ENCODE results near the gene STK39. TPM values are rescaled to one million over a fixed set of nuclear protein-coding genes. Genes with fewer than 3 reads are reported as not detected.
A peak's percentile ranks its signal among the peaks of the same experiment; 100 is the strongest.

STK39 gene
- total RNA-seq, 2 experiments from 2014 or later, result 7.9 to 9.5 TPM

- ChIA-PET CTCF (interaction anchor here (1.0 kb wide), 1 partner anchor 27 kb away, joined by 3 read pairs; no protein-coding TSS in a partner anchor), POLR2A (no interaction called here)
- no peak for DNase-seq
- H3K36me3 Mint-ChIP-seq (ENCODE audit: low read depth), result peaks cover 22% of the 10 kb centered on the region
- H3K4me3 ChIP-seq (ENCODE audit: low read length), result no peak overlapping the region
- H3K27me3 ChIP-seq (ENCODE audit: control insufficient read depth in 1 of 2, insufficient read depth in 2 of 2, low read length in 2 of 2), result no peaks in the 10 kb centered on the region
- H3K36me3 ChIP-seq (ENCODE audit: insufficient read depth, low read length), result peaks cover 8% of the 10 kb centered on the region
- ATAC-seq (ENCODE audit: poor library complexity), result no peak
- no peaks in the 10 kb centered on the region for H3K4me1 ChIP-seq (ENCODE audit: insufficient read depth, low read length)
- TF ChIP-seq CTCF (IDR thresholded peaks at IDR 0.05), result no peak
- H3K4me3 Mint-ChIP-seq, result no peak overlapping the region
- no peak overlapping the region for H3K27ac ChIP-seq (ENCODE audit: low read depth in 1 of 2, low read length in 2 of 2)
- no peaks in the 10 kb centered on the region for H3K9me3 Mint-ChIP-seq
- no peaks in the 10 kb centered on the region for H3K9me3 ChIP-seq (ENCODE audit: control insufficient read depth in 1 of 2, insufficient read depth in 1 of 2, low read length in 2 of 2)
- intact Hi-C loops (cut with DNase I, micrococcal nuclease), result no loop called here
- H3K27ac Mint-ChIP-seq, result peak overlapping the region; percentile 44
- H3K4me1 Mint-ChIP-seq (ENCODE audit: low read depth), result peaks cover 8% of the 10 kb centered on the region
- H3K27me3 Mint-ChIP-seq, result no peaks in the 10 kb centered on the region
These were observed 101.7 kb downstream of the STK39 start for GRCh38 chr2:168145426-168146310.

GRCh38 chr2:168145011-168145410 is 102.4 kb downstream of the STK39 start:
- intact Hi-C loops (cut with DNase I, micrococcal nuclease), result no loop called here
- no peak for DNase-seq
- CTCF ChIA-PET, result interaction anchor here (1.0 kb wide), 1 partner anchor 26 kb away, joined by 3 read pairs; no protein-coding TSS in a partner anchor
- H3K4me1 ChIP-seq (ENCODE audit: insufficient read depth, low read length), result no peaks in the 10 kb centered on the region
- no peak for ATAC-seq (ENCODE audit: poor library complexity)
- H3K27me3 ChIP-seq (ENCODE audit: control insufficient read depth in 1 of 2, insufficient read depth in 2 of 2, low read length in 2 of 2), result no peaks in the 10 kb centered on the region
- Mint-ChIP-seq H3K36me3 (ENCODE audit: low read depth) (peaks cover 19% of the 10 kb centered on the region), H3K4me3 (no peak overlapping the region), H3K9me3 (no peaks in the 10 kb centered on the region), H3K27ac (no peak overlapping the region), H3K4me1 (ENCODE audit: low read depth) (peaks cover 8% of the 10 kb centered on the region), H3K27me3 (no peaks in the 10 kb centered on the region)
- H3K27ac ChIP-seq (ENCODE audit: low read depth in 1 of 2, low read length in 2 of 2), result no peak overlapping the region
- no peaks in the 10 kb centered on the region for H3K9me3 ChIP-seq (ENCODE audit: control insufficient read depth in 1 of 2, insufficient read depth in 1 of 2, low read length in 2 of 2)
- no peak overlapping the region for H3K4me3 ChIP-seq (ENCODE audit: low read length)
- TF ChIP-seq CTCF (IDR thresholded peaks at IDR 0.05), result no peak
- POLR2A ChIA-PET, result no interaction called here
- H3K36me3 ChIP-seq (ENCODE audit: insufficient read depth, low read length), result peaks cover 14% of the 10 kb centered on the region

GRCh38 chr2:168143813-168144212 is 103.6 kb downstream of the STK39 start:
- no peaks in the 10 kb centered on the region for H3K27me3 Mint-ChIP-seq
- H3K36me3 ChIP-seq (ENCODE audit: insufficient read depth, low read length), result peaks cover 13% of the 10 kb centered on the region
- H3K4me3 ChIP-seq (ENCODE audit: low read length), result no peak overlapping the region
- H3K27ac ChIP-seq (ENCODE audit: low read depth in 1 of 2, low read length in 2 of 2), result no peak overlapping the region
- H3K4me1 Mint-ChIP-seq (ENCODE audit: low read depth), result peaks cover 4% of the 10 kb centered on the region
- H3K27ac Mint-ChIP-seq, result no peak overlapping the region
- CTCF ChIA-PET, result no interaction called here
- intact Hi-C loops (cut with DNase I, micrococcal nuclease), result no loop called here
- H3K9me3 Mint-ChIP-seq, result no peaks in the 10 kb centered on the region
- POLR2A ChIA-PET, result no interaction called here
- ATAC-seq (ENCODE audit: poor library complexity) (no peak), DNase-seq (no peak)
- no peaks in the 10 kb centered on the region for H3K9me3 ChIP-seq (ENCODE audit: control insufficient read depth in 1 of 2, insufficient read depth in 1 of 2, low read length in 2 of 2)
- no peak for TF ChIP-seq CTCF (IDR thresholded peaks at IDR 0.05)
- no peaks in the 10 kb centered on the region for H3K4me1 ChIP-seq (ENCODE audit: insufficient read depth, low read length)
- no peak overlapping the region for H3K4me3 Mint-ChIP-seq
- H3K27me3 ChIP-seq (ENCODE audit: control insufficient read depth in 1 of 2, insufficient read depth in 2 of 2, low read length in 2 of 2), result no peaks in the 10 kb centered on the region
- H3K36me3 Mint-ChIP-seq (ENCODE audit: low read depth), result peaks cover 18% of the 10 kb centered on the region
